WTC11 (cell line): ENCODE results near the gene EXOSC3. TPM values are rescaled to one million over a fixed set of nuclear protein-coding genes. Genes with fewer than 3 reads are reported as not detected.

Source experiments
- ATAC-seq: fragments of 200-7000 bp; cut with Tn5 transposase; 2 replicates; pipeline ENCODE4 v1.10.0; 2021; ENCODE audit warnings: mild to moderate bottlenecking, moderate library complexity
- CTCF ChIA-PET: fragments of 300-600 bp; sonication (Branson Sonifier 250); formaldehyde crosslinking; loops from one replicate; lab custom pipeline; 2021; ENCODE audit warnings: antibody characterized with exemption; lab: Charles Lee
- POLR2A ChIA-PET: fragments of 350-600 bp; sonication (Branson Sonifier 250); formaldehyde crosslinking; loops from one replicate; lab custom pipeline; 2021; ENCODE audit warnings: antibody characterized with exemption; lab: Charles Lee
- DNase-seq: peaks from one replicate; pipeline ENCODE4 v3.0.0; 2021; ENCODE audit warnings: low spot score
- H3K27ac Mint-ChIP-seq: 2 replicates; pipeline ENCODE4 v1.8.0; 2021; ENCODE audit warnings: mixed read lengths
- H3K27me3 Mint-ChIP-seq: 2 replicates; pipeline ENCODE4 v1.8.0; 2021; ENCODE audit warnings: low read depth, mild to moderate bottlenecking, moderate library complexity, mixed read lengths
- H3K36me3 Mint-ChIP-seq: 2 replicates; pipeline ENCODE4 v1.8.0; 2021; ENCODE audit warnings: mixed read lengths
- H3K4me1 Mint-ChIP-seq: 2 replicates; pipeline ENCODE4 v1.8.0; 2022; ENCODE audit warnings: mixed read lengths
- H3K4me3 Mint-ChIP-seq: 2 replicates; pipeline ENCODE4 v1.8.0; 2021; ENCODE audit warnings: mild to moderate bottlenecking, moderate library complexity, mixed read lengths
- H3K9me3 Mint-ChIP-seq: 2 replicates; pipeline ENCODE4 v1.8.0; 2021; ENCODE audit warnings: mixed read lengths
- ELF4 ChIP-seq: sonication (generic); formaldehyde crosslinking; IDR thresholded peaks from 2 replicates; pipeline ENCODE4 v1.8.1; 2022; ENCODE audit warnings: low read depth, mild to moderate bottlenecking, moderate library complexity, missing genetic modification reagents
- EMX1 ChIP-seq: fragments of 250-450 bp; sonication (Bioruptor Pico); IDR thresholded peaks from 2 replicates; pipeline ENCODE4 v1.8.0; 2021; ENCODE audit warnings: mild to moderate bottlenecking
- GRHL2 ChIP-seq: fragments of 250-450 bp; sonication (Bioruptor Pico); IDR thresholded peaks from 2 replicates; pipeline ENCODE4 v1.8.0; 2022; ENCODE audit warnings: mild to moderate bottlenecking, moderate library complexity; ENCODE audit not compliant: insufficient replicate concordance, severe bottlenecking
- GTF2I ChIP-seq: fragments of 250-450 bp; sonication (Bioruptor Pico); conservative IDR thresholded peaks from 2 replicates; pipeline ENCODE4 v1.4.0; 2021; ENCODE audit warnings: mild to moderate bottlenecking
- JAZF1 ChIP-seq: fragments of 250-450 bp; sonication (Bioruptor Pico); IDR thresholded peaks from 2 replicates; pipeline ENCODE4 v1.9.0; 2021; ENCODE audit warnings: moderate library complexity, mild to moderate bottlenecking, inconsistent platforms
- NFATC4 ChIP-seq: fragments of 250-450 bp; sonication (Bioruptor Pico); IDR thresholded peaks from 2 replicates; pipeline ENCODE4 v1.9.0; 2021; ENCODE audit warnings: mild to moderate bottlenecking
- ZNF138 ChIP-seq: sonication (generic); formaldehyde crosslinking; conservative IDR thresholded peaks from 2 replicates; pipeline ENCODE4 v1.8.1; 2022; ENCODE audit warnings: mild to moderate bottlenecking, moderate library complexity, missing genetic modification reagents
- ZNF232 ChIP-seq: sonication (generic); formaldehyde crosslinking; IDR thresholded peaks from 2 replicates; pipeline ENCODE4 v1.8.0; 2022; ENCODE audit warnings: mild to moderate bottlenecking, missing genetic modification reagents
- ZNF263 ChIP-seq: sonication (generic); formaldehyde crosslinking; IDR thresholded peaks from 2 replicates; pipeline ENCODE4 v1.8.1; 2022; ENCODE audit warnings: low read depth, mild to moderate bottlenecking, moderate library complexity, missing genetic modification reagents
- ZNF671 ChIP-seq: fragments of 250-450 bp; sonication (Bioruptor Pico); IDR thresholded peaks from 2 replicates; pipeline ENCODE4 v1.8.0; 2021; ENCODE audit warnings: mild to moderate bottlenecking
- total RNA-seq: library from RNA; stranded (reverse); gene quantifications from 3 replicates; pipeline ENCODE4 v1.2.3, GENCODE V29; 2021
- TF ChIP-seq, protein P1 (sequence below): sonication (generic); formaldehyde crosslinking; IDR thresholded peaks from 2 replicates; pipeline ENCODE4 v1.8.0; 2023; ENCODE audit warnings: mild to moderate bottlenecking, missing genetic modification reagents
- TF ChIP-seq, protein P2 (sequence below): sonication (generic); formaldehyde crosslinking; IDR thresholded peaks from 2 replicates; pipeline ENCODE4 v1.8.0; 2022; ENCODE audit warnings: mild to moderate bottlenecking, missing genetic modification reagents
- TF ChIP-seq, protein P3 (sequence below): sonication (generic); formaldehyde crosslinking; IDR thresholded peaks from 2 replicates; pipeline ENCODE4 v1.8.0; 2022; ENCODE audit warnings: mild to moderate bottlenecking, missing genetic modification reagents
- TF ChIP-seq, protein P4 (sequence below): sonication (generic); formaldehyde crosslinking; IDR thresholded peaks from 2 replicates; pipeline ENCODE4 v1.8.1; 2022; ENCODE audit warnings: missing genetic modification reagents, borderline replicate concordance
- TF ChIP-seq, protein P5 (sequence below): fragments of 250-450 bp; sonication (Bioruptor Pico); IDR thresholded peaks from 2 replicates; pipeline ENCODE4 v1.8.0; 2021; ENCODE audit warnings: mild to moderate bottlenecking
- TF ChIP-seq, protein P6 (sequence below): sonication (generic); formaldehyde crosslinking; IDR thresholded peaks from 2 replicates; pipeline ENCODE4 v1.8.1; 2023; ENCODE audit warnings: mild to moderate bottlenecking, missing genetic modification reagents, borderline replicate concordance
- TF ChIP-seq, protein P7 (sequence below): sonication (generic); formaldehyde crosslinking; IDR thresholded peaks from 2 replicates; pipeline ENCODE4 v1.8.1; 2022; ENCODE audit warnings: low read depth, mild to moderate bottlenecking, moderate library complexity, missing genetic modification reagents, borderline replicate concordance
- TF ChIP-seq, protein P8 (sequence below): fragments of 250-450 bp; sonication (Bioruptor Pico); IDR thresholded peaks from 2 replicates; pipeline ENCODE4 v1.9.0; 2021; ENCODE audit warnings: mild to moderate bottlenecking

The EXOSC3 gene
- total RNA-seq, 1 experiment from 2014 or later, result 73.8 TPM

DNA sequence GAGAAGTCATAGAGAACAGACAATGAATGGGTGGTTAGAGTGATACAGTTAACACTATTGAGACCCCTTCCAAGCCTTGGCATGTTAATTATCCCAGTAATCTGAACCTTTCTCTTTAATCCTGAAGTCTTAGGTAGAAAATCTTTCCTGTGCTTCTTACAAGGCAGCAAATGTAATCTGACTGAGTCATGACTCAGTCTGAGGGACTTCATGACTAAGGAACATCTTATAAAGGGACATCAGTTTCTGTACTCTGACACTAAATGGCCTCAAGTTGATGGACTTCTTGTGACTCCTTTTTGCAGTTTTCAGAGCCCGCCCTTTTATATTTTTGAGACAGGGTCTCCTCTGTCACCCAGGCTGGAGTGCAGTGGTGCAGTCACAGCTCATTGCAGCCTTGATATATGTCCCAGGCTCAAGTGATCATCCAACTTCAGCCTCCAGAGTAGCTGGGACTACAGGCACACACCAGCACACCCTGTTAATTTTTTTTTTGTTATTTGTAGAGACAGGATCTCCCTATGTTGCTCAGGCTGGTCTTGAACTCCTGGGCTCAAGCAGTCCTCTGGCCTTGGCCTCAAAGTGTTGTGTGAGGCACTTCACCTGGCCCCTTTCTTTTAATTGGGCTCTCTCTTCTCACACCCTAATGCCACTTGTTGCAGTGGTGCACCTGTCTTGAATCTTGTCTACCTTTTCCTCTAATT lies 9.5 kb downstream of the EXOSC3 start:
- DNase-seq (no peak), ATAC-seq (no peak)
- Mint-ChIP-seq H3K36me3 (peaks cover 38% of the 10 kb centered on the region), H3K27ac (no peak overlapping the region), H3K4me3 (no peak overlapping the region), H3K9me3 (no peaks in the 10 kb centered on the region), H3K27me3 (no peaks in the 10 kb centered on the region), H3K4me1 (no peaks in the 10 kb centered on the region)
- POLR2A ChIA-PET, result no interaction called here
- CTCF ChIA-PET, result no interaction called here
- TF ChIP-seq GTF2I (CRISPR knock-in tag), result no peak
- TF ChIP-seq, protein P1, sequence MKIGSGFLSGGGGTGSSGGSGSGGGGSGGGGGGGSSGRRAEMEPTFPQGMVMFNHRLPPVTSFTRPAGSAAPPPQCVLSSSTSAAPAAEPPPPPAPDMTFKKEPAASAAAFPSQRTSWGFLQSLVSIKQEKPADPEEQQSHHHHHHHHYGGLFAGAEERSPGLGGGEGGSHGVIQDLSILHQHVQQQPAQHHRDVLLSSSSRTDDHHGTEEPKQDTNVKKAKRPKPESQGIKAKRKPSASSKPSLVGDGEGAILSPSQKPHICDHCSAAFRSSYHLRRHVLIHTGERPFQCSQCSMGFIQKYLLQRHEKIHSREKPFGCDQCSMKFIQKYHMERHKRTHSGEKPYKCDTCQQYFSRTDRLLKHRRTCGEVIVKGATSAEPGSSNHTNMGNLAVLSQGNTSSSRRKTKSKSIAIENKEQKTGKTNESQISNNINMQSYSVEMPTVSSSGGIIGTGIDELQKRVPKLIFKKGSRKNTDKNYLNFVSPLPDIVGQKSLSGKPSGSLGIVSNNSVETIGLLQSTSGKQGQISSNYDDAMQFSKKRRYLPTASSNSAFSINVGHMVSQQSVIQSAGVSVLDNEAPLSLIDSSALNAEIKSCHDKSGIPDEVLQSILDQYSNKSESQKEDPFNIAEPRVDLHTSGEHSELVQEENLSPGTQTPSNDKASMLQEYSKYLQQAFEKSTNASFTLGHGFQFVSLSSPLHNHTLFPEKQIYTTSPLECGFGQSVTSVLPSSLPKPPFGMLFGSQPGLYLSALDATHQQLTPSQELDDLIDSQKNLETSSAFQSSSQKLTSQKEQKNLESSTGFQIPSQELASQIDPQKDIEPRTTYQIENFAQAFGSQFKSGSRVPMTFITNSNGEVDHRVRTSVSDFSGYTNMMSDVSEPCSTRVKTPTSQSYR, result no peak
- TF ChIP-seq, protein P2, sequence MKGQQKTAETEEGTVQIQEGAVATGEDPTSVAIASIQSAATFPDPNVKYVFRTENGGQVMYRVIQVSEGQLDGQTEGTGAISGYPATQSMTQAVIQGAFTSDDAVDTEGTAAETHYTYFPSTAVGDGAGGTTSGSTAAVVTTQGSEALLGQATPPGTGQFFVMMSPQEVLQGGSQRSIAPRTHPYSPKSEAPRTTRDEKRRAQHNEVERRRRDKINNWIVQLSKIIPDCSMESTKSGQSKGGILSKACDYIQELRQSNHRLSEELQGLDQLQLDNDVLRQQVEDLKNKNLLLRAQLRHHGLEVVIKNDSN, result no peak
- no peak for TF ChIP-seq EMX1 (CRISPR knock-in tag)
- TF ChIP-seq NFATC4 (CRISPR knock-in tag), result no peak
- TF ChIP-seq, protein P3, sequence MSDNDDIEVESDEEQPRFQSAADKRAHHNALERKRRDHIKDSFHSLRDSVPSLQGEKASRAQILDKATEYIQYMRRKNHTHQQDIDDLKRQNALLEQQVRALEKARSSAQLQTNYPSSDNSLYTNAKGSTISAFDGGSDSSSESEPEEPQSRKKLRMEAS, result no peak
- TF ChIP-seq ZNF138 (CRISPR knock-in tag), result no peak
- TF ChIP-seq ZNF232, result no peak
- TF ChIP-seq, protein P4, sequence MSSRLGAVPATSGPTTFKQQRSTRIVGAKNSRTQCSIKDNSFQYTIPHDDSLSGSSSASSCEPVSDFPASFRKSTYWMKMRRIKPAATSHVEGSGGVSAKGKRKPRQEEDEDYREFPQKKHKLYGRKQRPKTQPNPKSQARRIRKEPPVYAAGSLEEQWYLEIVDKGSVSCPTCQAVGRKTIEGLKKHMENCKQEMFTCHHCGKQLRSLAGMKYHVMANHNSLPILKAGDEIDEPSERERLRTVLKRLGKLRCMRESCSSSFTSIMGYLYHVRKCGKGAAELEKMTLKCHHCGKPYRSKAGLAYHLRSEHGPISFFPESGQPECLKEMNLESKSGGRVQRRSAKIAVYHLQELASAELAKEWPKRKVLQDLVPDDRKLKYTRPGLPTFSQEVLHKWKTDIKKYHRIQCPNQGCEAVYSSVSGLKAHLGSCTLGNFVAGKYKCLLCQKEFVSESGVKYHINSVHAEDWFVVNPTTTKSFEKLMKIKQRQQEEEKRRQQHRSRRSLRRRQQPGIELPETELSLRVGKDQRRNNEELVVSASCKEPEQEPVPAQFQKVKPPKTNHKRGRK (CRISPR knock-in tag), result no peak
- TF ChIP-seq, protein P5, sequence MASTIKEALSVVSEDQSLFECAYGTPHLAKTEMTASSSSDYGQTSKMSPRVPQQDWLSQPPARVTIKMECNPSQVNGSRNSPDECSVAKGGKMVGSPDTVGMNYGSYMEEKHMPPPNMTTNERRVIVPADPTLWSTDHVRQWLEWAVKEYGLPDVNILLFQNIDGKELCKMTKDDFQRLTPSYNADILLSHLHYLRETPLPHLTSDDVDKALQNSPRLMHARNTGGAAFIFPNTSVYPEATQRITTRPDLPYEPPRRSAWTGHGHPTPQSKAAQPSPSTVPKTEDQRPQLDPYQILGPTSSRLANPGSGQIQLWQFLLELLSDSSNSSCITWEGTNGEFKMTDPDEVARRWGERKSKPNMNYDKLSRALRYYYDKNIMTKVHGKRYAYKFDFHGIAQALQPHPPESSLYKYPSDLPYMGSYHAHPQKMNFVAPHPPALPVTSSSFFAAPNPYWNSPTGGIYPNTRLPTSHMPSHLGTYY (CRISPR knock-in tag), result no peak
- no peak for TF ChIP-seq ELF4
- TF ChIP-seq, protein P6, sequence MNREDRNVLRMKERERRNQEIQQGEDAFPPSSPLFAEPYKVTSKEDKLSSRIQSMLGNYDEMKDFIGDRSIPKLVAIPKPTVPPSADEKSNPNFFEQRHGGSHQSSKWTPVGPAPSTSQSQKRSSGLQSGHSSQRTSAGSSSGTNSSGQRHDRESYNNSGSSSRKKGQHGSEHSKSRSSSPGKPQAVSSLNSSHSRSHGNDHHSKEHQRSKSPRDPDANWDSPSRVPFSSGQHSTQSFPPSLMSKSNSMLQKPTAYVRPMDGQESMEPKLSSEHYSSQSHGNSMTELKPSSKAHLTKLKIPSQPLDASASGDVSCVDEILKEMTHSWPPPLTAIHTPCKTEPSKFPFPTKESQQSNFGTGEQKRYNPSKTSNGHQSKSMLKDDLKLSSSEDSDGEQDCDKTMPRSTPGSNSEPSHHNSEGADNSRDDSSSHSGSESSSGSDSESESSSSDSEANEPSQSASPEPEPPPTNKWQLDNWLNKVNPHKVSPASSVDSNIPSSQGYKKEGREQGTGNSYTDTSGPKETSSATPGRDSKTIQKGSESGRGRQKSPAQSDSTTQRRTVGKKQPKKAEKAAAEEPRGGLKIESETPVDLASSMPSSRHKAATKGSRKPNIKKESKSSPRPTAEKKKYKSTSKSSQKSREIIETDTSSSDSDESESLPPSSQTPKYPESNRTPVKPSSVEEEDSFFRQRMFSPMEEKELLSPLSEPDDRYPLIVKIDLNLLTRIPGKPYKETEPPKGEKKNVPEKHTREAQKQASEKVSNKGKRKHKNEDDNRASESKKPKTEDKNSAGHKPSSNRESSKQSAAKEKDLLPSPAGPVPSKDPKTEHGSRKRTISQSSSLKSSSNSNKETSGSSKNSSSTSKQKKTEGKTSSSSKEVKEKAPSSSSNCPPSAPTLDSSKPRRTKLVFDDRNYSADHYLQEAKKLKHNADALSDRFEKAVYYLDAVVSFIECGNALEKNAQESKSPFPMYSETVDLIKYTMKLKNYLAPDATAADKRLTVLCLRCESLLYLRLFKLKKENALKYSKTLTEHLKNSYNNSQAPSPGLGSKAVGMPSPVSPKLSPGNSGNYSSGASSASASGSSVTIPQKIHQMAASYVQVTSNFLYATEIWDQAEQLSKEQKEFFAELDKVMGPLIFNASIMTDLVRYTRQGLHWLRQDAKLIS, result no peak
- TF ChIP-seq, protein P7, sequence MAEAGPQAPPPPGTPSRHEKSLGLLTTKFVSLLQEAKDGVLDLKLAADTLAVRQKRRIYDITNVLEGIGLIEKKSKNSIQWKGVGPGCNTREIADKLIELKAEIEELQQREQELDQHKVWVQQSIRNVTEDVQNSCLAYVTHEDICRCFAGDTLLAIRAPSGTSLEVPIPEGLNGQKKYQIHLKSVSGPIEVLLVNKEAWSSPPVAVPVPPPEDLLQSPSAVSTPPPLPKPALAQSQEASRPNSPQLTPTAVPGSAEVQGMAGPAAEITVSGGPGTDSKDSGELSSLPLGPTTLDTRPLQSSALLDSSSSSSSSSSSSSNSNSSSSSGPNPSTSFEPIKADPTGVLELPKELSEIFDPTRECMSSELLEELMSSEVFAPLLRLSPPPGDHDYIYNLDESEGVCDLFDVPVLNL (CRISPR knock-in tag), result no peak
- TF ChIP-seq JAZF1 (CRISPR knock-in tag), result no peak
- no peak for TF ChIP-seq ZNF671 (CRISPR knock-in tag)
- TF ChIP-seq, protein P8, sequence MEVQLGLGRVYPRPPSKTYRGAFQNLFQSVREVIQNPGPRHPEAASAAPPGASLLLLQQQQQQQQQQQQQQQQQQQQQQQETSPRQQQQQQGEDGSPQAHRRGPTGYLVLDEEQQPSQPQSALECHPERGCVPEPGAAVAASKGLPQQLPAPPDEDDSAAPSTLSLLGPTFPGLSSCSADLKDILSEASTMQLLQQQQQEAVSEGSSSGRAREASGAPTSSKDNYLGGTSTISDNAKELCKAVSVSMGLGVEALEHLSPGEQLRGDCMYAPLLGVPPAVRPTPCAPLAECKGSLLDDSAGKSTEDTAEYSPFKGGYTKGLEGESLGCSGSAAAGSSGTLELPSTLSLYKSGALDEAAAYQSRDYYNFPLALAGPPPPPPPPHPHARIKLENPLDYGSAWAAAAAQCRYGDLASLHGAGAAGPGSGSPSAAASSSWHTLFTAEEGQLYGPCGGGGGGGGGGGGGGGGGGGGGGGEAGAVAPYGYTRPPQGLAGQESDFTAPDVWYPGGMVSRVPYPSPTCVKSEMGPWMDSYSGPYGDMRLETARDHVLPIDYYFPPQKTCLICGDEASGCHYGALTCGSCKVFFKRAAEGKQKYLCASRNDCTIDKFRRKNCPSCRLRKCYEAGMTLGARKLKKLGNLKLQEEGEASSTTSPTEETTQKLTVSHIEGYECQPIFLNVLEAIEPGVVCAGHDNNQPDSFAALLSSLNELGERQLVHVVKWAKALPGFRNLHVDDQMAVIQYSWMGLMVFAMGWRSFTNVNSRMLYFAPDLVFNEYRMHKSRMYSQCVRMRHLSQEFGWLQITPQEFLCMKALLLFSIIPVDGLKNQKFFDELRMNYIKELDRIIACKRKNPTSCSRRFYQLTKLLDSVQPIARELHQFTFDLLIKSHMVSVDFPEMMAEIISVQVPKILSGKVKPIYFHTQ, result no peak
- no peak for TF ChIP-seq ZNF263 (CRISPR knock-in tag)
- no peak for TF ChIP-seq GRHL2 (CRISPR knock-in tag)
